ENCODE measurements around the gene RANGAP1.

- TF ChIP-seq CTCF (IDR thresholded peaks at IDR 0.05) (no peak), EZH2 (IDR thresholded peaks at IDR 0.05; ENCODE audit: borderline replicate concordance, insufficient read depth, low read depth, low read length, poor library complexity, severe bottlenecking) (no peak)
Measured at GRCh38 chr22:41263704-41264103, 22.3 kb downstream of the RANGAP1 start.

Measured in B cell (primary cell).